K562 (cell line): ENCODE measurements around the gene HK2. TPM values are rescaled to one million over a fixed set of nuclear protein-coding genes. Genes with fewer than 3 reads are reported as not detected.
A peak's percentile ranks its signal among the peaks of the same experiment; 100 is the strongest.

ENCODE experiments used
- CHD2 ChIP-seq: IDR thresholded peaks from 2 replicates; pipeline ENCODE4 v1.6.1; 2011; ENCODE audit warnings: low read depth, low read length
- ETV6 ChIP-seq, 3 experiments: fragments of 150-350 bp in 1 of 3; sonication (generic) in 1 of 3; formaldehyde crosslinking in 1 of 3; IDR thresholded peaks; 2 replicates each; pipeline versions ENCODE4 v1.6.1 to v1.8.0; 2014 to 2022; ENCODE audit warnings: borderline replicate concordance in 2 of 3, low read depth in 2 of 3, antibody characterized with exemption in 1 of 3, low read length in 1 of 3, mild to moderate bottlenecking in 1 of 3, missing genetic modification reagents in 1 of 3
- HMG20B ChIP-seq: fragments of 250-450 bp; sonication (Bioruptor Pico); IDR thresholded peaks from 2 replicates; pipeline ENCODE4 v1.5.0; 2021; ENCODE audit warnings: mild to moderate bottlenecking
- RUNX1 ChIP-seq: sonication (generic); IDR thresholded peaks from 2 replicates; pipeline ENCODE4 v1.6.1; 2016; ENCODE audit warnings: antibody characterized with exemption, low read depth
- polyA plus RNA-seq, 8 experiments: library from polyadenylated mRNA; depleted of rRNA in 4 of 8; stranded (reverse) in 5 of 8; unstranded in 3 of 8; fragments of >200 nt; fragmentation: Nextera tagmentation in 2 of 8; fragmentation: Illumina TruSeq in 1 of 8; extraction: Ambion mirVana in 2 of 8; extraction: Trizol in 1 of 8; gene quantifications; 2 replicates each; pipeline versions ENCODE4 v1.2.1 to v1.2.3, GENCODE V29; 2011 to 2014; ENCODE audit warnings: inconsistent platforms in 1 of 8, missing spikeins in 1 of 8
- total RNA-seq, 7 experiments: library from RNA; depleted of rRNA in 6 of 7; stranded (reverse); fragments of >200 nt in 6 of 7; fragmentation: Illumina TruSeq in 2 of 7; extraction: Trizol in 2 of 7; gene quantifications; 2 replicates each; pipeline versions ENCODE4 v1.2.1 to v1.2.3, GENCODE V29; 2011 to 2021; ENCODE audit warnings: low replicate concordance in 1 of 7
- TF ChIP-seq, protein P1 (sequence below): fragments of 200-600 bp; sonication (generic); IDR thresholded peaks from one replicate; pipeline ENCODE4 v1.6.1; 2012; ENCODE audit warnings: mild to moderate bottlenecking, low read depth, low read length, inconsistent platforms
- TF ChIP-seq, protein P2 (sequence below): sonication (generic); formaldehyde crosslinking; IDR thresholded peaks from 2 replicates; pipeline ENCODE4 v1.8.0; 2022; ENCODE audit warnings: missing genetic modification reagents, mild to moderate bottlenecking, moderate library complexity, borderline replicate concordance
- TF ChIP-seq, protein P3 (sequence below): fragments of 450-650 bp; formaldehyde crosslinking; IDR thresholded peaks from 2 replicates; pipeline ENCODE4 v1.4.0; 2022; ENCODE audit warnings: mild to moderate bottlenecking, moderate library complexity
- TF ChIP-seq, protein P4 (sequence below): fragments of 250-450 bp; sonication (Bioruptor Pico); IDR thresholded peaks from 2 replicates; pipeline ENCODE4 v1.8.0; 2022; ENCODE audit warnings: moderate library complexity, mild to moderate bottlenecking, inconsistent platforms
- TF ChIP-seq, protein P5 (sequence below): fragments of 250-450 bp; sonication (Bioruptor Pico); IDR thresholded peaks from 2 replicates; pipeline ENCODE4 v1.5.0; 2021
- TF ChIP-seq, protein P6 (sequence below): fragments of 250-450 bp; sonication (Bioruptor Pico); IDR thresholded peaks from 2 replicates; pipeline ENCODE4 v1.8.0; 2021; ENCODE audit warnings: moderate library complexity, mild to moderate bottlenecking, inconsistent platforms

Gene HK2
- total and polyA plus RNA-seq, 9 of the 15 experiments (the other 6 are each of a cell fraction or from before 2014, with no cell fraction given) = 4.7 to 56.0 (median 19.9) TPM

DNA sequence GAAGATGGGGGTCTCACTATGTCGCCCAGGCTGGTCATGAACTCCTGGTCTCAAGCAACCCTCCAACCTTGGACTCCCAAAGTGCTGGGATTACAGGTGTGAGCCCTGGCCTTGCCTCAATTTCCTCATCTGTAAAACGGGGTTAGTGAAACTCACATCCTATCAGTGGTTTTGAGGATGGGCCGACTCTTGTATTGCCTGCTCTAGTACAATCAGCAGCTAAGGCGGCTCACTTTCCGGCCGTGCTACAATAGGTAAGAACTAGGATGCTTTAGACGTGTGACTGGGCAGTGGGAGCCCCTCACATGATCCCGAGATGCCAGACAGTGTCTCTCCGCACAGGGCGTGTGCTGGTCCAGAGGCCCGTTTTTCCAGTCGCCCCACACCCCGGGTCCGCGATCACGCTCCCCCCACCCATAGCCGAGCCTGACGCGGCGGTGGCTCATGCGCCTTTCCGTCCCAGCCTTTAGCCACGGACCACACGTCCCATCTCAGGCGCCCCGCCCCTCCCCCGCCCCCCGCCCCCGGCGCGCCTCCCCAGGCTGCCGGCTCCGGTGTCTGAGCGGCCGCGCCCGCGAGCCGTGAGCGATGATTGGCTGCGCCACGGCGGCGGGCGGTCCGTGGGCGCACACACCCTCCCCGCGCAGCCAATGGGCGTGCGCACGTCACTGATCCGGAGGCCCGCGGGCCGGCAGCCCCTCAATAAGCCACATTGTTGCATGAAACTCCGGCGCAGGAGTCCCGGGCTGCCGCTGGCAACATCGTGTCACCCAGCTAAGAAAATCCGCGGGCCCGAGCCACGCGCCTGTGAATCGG lies at the start of gene HK2 (continued):
- TF ChIP-seq, protein P1, sequence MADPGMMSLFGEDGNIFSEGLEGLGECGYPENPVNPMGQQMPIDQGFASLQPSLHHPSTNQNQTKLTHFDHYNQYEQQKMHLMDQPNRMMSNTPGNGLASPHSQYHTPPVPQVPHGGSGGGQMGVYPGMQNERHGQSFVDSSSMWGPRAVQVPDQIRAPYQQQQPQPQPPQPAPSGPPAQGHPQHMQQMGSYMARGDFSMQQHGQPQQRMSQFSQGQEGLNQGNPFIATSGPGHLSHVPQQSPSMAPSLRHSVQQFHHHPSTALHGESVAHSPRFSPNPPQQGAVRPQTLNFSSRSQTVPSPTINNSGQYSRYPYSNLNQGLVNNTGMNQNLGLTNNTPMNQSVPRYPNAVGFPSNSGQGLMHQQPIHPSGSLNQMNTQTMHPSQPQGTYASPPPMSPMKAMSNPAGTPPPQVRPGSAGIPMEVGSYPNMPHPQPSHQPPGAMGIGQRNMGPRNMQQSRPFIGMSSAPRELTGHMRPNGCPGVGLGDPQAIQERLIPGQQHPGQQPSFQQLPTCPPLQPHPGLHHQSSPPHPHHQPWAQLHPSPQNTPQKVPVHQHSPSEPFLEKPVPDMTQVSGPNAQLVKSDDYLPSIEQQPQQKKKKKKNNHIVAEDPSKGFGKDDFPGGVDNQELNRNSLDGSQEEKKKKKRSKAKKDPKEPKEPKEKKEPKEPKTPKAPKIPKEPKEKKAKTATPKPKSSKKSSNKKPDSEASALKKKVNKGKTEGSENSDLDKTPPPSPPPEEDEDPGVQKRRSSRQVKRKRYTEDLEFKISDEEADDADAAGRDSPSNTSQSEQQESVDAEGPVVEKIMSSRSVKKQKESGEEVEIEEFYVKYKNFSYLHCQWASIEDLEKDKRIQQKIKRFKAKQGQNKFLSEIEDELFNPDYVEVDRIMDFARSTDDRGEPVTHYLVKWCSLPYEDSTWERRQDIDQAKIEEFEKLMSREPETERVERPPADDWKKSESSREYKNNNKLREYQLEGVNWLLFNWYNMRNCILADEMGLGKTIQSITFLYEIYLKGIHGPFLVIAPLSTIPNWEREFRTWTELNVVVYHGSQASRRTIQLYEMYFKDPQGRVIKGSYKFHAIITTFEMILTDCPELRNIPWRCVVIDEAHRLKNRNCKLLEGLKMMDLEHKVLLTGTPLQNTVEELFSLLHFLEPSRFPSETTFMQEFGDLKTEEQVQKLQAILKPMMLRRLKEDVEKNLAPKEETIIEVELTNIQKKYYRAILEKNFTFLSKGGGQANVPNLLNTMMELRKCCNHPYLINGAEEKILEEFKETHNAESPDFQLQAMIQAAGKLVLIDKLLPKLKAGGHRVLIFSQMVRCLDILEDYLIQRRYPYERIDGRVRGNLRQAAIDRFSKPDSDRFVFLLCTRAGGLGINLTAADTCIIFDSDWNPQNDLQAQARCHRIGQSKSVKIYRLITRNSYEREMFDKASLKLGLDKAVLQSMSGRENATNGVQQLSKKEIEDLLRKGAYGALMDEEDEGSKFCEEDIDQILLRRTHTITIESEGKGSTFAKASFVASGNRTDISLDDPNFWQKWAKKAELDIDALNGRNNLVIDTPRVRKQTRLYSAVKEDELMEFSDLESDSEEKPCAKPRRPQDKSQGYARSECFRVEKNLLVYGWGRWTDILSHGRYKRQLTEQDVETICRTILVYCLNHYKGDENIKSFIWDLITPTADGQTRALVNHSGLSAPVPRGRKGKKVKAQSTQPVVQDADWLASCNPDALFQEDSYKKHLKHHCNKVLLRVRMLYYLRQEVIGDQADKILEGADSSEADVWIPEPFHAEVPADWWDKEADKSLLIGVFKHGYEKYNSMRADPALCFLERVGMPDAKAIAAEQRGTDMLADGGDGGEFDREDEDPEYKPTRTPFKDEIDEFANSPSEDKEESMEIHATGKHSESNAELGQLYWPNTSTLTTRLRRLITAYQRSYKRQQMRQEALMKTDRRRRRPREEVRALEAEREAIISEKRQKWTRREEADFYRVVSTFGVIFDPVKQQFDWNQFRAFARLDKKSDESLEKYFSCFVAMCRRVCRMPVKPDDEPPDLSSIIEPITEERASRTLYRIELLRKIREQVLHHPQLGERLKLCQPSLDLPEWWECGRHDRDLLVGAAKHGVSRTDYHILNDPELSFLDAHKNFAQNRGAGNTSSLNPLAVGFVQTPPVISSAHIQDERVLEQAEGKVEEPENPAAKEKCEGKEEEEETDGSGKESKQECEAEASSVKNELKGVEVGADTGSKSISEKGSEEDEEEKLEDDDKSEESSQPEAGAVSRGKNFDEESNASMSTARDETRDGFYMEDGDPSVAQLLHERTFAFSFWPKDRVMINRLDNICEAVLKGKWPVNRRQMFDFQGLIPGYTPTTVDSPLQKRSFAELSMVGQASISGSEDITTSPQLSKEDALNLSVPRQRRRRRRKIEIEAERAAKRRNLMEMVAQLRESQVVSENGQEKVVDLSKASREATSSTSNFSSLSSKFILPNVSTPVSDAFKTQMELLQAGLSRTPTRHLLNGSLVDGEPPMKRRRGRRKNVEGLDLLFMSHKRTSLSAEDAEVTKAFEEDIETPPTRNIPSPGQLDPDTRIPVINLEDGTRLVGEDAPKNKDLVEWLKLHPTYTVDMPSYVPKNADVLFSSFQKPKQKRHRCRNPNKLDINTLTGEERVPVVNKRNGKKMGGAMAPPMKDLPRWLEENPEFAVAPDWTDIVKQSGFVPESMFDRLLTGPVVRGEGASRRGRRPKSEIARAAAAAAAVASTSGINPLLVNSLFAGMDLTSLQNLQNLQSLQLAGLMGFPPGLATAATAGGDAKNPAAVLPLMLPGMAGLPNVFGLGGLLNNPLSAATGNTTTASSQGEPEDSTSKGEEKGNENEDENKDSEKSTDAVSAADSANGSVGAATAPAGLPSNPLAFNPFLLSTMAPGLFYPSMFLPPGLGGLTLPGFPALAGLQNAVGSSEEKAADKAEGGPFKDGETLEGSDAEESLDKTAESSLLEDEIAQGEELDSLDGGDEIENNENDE = no peak
- TF ChIP-seq, protein P2, sequence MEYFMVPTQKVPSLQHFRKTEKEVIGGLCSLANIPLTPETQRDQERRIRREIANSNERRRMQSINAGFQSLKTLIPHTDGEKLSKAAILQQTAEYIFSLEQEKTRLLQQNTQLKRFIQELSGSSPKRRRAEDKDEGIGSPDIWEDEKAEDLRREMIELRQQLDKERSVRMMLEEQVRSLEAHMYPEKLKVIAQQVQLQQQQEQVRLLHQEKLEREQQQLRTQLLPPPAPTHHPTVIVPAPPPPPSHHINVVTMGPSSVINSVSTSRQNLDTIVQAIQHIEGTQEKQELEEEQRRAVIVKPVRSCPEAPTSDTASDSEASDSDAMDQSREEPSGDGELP (CRISPR knock-in tag) = no peak
- TF ChIP-seq, protein P3, sequence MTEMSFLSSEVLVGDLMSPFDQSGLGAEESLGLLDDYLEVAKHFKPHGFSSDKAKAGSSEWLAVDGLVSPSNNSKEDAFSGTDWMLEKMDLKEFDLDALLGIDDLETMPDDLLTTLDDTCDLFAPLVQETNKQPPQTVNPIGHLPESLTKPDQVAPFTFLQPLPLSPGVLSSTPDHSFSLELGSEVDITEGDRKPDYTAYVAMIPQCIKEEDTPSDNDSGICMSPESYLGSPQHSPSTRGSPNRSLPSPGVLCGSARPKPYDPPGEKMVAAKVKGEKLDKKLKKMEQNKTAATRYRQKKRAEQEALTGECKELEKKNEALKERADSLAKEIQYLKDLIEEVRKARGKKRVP (CRISPR knock-in tag) = no peak
- TF ChIP-seq, protein P4, sequence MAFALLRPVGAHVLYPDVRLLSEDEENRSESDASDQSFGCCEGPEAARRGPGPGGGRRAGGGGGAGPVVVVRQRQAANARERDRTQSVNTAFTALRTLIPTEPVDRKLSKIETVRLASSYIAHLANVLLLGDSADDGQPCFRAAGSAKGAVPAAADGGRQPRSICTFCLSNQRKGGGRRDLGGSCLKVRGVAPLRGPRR = no peak
- TF ChIP-seq RUNX1 (no peak), HMG20B (CRISPR knock-in tag) (no peak), ETV6 (IDR thresholded peaks at IDR 0.05; ENCODE audit: borderline replicate concordance in 1 of 2, low read depth in 2 of 2, low read length in 1 of 2) (no peak), ETV6 (CRISPR knock-in tag; IDR thresholded peaks at IDR 0.05; ENCODE audit: borderline replicate concordance) (no peak), CHD2 (0 out of 2 replicates have a peak, but pooled peaks have one; percentile 18)
- TF ChIP-seq, protein P5, sequence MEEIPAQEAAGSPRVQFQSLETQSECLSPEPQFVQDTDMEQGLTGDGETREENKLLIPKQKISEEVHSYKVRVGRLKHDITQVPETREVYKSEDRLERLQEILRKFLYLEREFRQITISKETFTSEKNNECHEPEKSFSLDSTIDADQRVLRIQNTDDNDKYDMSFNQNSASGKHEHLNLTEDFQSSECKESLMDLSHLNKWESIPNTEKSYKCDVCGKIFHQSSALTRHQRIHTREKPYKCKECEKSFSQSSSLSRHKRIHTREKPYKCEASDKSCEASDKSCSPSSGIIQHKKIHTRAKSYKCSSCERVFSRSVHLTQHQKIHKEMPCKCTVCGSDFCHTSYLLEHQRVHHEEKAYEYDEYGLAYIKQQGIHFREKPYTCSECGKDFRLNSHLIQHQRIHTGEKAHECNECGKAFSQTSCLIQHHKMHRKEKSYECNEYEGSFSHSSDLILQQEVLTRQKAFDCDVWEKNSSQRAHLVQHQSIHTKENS (CRISPR knock-in tag) = no peak
- TF ChIP-seq, protein P6, sequence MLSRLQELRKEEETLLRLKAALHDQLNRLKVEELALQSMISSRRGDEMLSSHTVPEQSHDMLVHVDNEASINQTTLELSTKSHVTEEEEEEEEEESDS (CRISPR knock-in tag) = no peak
